ENCODE data around the gene SDF4. TPM values are rescaled to one million over a fixed set of nuclear protein-coding genes. Genes with fewer than 3 reads are reported as not detected.
A peak's percentile ranks its signal among the peaks of the same experiment; 100 is the strongest.

Gene SDF4
- total and polyA plus RNA-seq, 2 of the 13 experiments (the other 11 are each of a cell fraction or from before 2014, with no cell fraction given): 80.8 to 107 TPM

- TF ChIP-seq LBX2 (CRISPR knock-in tag; IDR thresholded peaks at IDR 0.05; ENCODE audit: borderline replicate concordance) (no peak), ZNF124 (CRISPR knock-in tag; IDR thresholded peaks at IDR 0.05) (no peak), ZFP82 (CRISPR knock-in tag; IDR thresholded peaks at IDR 0.05; ENCODE audit: borderline replicate concordance) (peak; percentile 77; the same call in 1 of the 2 replicates), AHR (CRISPR knock-in tag; IDR thresholded peaks at IDR 0.05) (peak; percentile 39; the same call in 1 of the 2 replicates), ZNF709 (CRISPR knock-in tag; IDR thresholded peaks at IDR 0.05) (peak; percentile 71), ZC3H4 (CRISPR knock-in tag; IDR thresholded peaks at IDR 0.05; ENCODE audit: borderline replicate concordance) (peak; percentile 27; the same call in 1 of the 2 replicates), ZNF33A (CRISPR knock-in tag; IDR thresholded peaks at IDR 0.05; ENCODE audit: borderline replicate concordance) (0 out of 2 replicates have a peak, but pooled peaks have one; percentile 53), ZNF234 (CRISPR knock-in tag; conservative IDR thresholded peaks at IDR 0.05) (no peak), THAP11 (CRISPR knock-in tag; IDR thresholded peaks at IDR 0.05) (peak; percentile 53; the same call in 1 of the 2 replicates), FOXK1 (CRISPR knock-in tag; IDR thresholded peaks at IDR 0.05; ENCODE audit: borderline replicate concordance, low read depth) (peak; percentile 25; the same call in 1 of the 2 replicates), FLYWCH1 (CRISPR knock-in tag; IDR thresholded peaks at IDR 0.05) (no peak), ISL2 (CRISPR knock-in tag; IDR thresholded peaks at IDR 0.05) (0 out of 2 replicates have a peak, but pooled peaks have one; percentile 23), SMAD3 (CRISPR knock-in tag; IDR thresholded peaks at IDR 0.05) (peak; percentile 53; the same call in 1 of the 2 replicates), ZBTB40 (IDR thresholded peaks at IDR 0.05) (no peak), ZBTB40 (CRISPR knock-in tag; IDR thresholded peaks at IDR 0.05) (peak; percentile 38; the same call in 1 of the 2 replicates), GATAD2A (CRISPR knock-in tag; IDR thresholded peaks at IDR 0.05) (peak; percentile 89), HNF4A (CRISPR knock-in tag; IDR thresholded peaks at IDR 0.05) (peak; percentile 28; the same call in 1 of the 2 replicates), GTF3A (CRISPR knock-in tag; conservative IDR thresholded peaks at IDR 0.05) (no peak)
- TF ChIP-seq, protein P1, sequence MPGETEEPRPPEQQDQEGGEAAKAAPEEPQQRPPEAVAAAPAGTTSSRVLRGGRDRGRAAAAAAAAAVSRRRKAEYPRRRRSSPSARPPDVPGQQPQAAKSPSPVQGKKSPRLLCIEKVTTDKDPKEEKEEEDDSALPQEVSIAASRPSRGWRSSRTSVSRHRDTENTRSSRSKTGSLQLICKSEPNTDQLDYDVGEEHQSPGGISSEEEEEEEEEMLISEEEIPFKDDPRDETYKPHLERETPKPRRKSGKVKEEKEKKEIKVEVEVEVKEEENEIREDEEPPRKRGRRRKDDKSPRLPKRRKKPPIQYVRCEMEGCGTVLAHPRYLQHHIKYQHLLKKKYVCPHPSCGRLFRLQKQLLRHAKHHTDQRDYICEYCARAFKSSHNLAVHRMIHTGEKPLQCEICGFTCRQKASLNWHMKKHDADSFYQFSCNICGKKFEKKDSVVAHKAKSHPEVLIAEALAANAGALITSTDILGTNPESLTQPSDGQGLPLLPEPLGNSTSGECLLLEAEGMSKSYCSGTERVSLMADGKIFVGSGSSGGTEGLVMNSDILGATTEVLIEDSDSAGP (CRISPR knock-in tag; IDR thresholded peaks at IDR 0.05; ENCODE audit: borderline replicate concordance): peak; percentile 67; the same call in 1 of the 2 replicates
Measured at GRCh38 chr1:1237874-1238701, 6.3 kb upstream of the SDF4 start (continued).
